ENCODE measurements around the gene CD34.

DNA sequence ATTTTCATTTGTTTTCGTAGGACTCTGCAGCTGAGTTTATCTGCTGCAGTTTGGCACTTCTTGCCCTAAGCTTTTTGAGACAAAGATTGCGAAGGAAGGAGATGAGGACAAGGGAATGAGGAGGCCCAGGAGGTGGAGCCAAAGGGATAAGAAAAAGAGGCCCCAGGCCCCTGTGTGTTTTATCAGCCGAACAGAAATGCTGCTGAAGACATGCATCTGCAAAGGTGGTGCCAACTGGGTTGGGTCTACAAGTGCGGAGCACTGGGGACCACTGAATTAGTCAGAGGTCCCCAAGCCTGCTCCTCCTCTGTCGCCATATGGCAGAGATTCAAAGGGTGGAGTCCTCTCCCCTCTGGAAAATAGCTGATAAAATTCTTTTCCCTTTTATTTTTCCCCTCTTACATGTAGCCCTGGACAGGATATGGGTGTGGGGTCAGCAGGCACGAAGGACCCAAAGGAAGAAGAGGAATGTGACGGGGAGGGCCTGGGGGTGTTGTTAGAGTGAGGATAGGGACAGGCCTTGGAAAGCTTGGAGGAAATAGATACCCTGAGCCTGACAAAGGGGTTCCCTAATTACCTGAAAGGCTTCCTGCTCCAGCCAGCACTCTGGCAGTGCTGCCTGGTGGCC is 2.7 kb downstream of the CD34 start:
- TF ChIP-seq, protein P1, sequence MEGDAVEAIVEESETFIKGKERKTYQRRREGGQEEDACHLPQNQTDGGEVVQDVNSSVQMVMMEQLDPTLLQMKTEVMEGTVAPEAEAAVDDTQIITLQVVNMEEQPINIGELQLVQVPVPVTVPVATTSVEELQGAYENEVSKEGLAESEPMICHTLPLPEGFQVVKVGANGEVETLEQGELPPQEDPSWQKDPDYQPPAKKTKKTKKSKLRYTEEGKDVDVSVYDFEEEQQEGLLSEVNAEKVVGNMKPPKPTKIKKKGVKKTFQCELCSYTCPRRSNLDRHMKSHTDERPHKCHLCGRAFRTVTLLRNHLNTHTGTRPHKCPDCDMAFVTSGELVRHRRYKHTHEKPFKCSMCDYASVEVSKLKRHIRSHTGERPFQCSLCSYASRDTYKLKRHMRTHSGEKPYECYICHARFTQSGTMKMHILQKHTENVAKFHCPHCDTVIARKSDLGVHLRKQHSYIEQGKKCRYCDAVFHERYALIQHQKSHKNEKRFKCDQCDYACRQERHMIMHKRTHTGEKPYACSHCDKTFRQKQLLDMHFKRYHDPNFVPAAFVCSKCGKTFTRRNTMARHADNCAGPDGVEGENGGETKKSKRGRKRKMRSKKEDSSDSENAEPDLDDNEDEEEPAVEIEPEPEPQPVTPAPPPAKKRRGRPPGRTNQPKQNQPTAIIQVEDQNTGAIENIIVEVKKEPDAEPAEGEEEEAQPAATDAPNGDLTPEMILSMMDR (IDR thresholded peaks at IDR 0.05) = peak in 1 of 4 experiments; percentile 15
- TF ChIP-seq POLR2A (IDR thresholded peaks at IDR 0.05) (no peak), POLR2AphosphoS5 (IDR thresholded peaks at IDR 0.05) (no peak)
